GM21529 (cell line): ENCODE results near the gene COIL.

Experiments used
- ATAC-seq: cut with Tn5 transposase; IDR thresholded peaks from one replicate; pipeline ENCODE4 v1.9.1; 2021; ENCODE audit not compliant: unreplicated experiment

COIL gene

DNA sequence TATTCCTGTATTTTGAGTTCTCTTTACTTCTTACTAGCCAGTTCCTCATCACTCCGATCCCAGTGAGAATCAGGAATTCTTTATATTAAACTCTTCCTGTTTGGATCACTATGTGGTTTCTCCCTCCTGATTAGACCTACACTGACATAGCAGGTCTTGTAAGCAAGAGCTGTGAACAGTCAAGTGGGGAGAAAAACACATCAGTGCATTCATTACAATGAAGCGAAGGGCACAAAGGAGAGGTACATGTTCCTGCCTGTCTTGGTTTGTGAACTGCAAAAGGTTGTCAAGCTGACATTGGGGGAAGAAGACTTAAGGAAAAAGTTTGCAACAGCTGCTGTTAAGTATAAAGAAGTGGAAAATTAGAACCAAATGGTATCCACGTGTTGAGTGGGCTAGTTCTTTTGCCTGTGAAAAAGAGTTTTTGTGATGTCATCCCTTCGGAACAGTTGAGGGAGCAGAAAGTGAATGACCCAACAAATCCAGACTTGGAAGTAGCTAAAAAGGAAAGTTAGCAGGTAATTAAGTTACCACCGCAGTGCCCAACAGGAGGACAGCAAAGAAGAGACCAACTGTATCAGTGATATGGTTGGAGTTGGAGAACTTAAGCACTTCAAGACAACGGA lies 24.0 kb downstream of the COIL start:
- no peak for ATAC-seq

DNA sequence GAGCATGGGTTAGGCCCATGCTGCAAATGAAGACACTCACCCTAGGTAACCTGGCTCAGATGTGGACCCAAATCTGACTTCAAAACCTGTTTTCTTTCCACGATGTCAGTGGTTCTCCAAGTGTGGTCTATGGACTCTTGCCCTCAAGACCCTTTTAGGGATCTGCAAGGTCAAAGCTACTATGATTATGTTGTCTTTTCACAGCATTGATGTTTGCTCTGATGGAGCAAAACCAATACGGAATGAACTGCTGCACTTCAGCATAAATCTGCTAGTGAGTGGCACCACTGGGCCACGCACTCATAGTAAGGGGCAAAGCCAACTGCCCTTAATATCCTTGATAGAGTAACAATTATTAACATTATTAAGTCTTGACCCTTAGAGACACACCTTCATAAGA lies 25.4 kb downstream of the COIL start:
- ATAC-seq: no peak

- no peak for ATAC-seq
Observed at GRCh38 chr17:56934280-56934679, 26.6 kb downstream of the COIL start.

- no peak for ATAC-seq
Observed at GRCh38 chr17:56933868-56934267, 27.0 kb downstream of the COIL start.

DNA sequence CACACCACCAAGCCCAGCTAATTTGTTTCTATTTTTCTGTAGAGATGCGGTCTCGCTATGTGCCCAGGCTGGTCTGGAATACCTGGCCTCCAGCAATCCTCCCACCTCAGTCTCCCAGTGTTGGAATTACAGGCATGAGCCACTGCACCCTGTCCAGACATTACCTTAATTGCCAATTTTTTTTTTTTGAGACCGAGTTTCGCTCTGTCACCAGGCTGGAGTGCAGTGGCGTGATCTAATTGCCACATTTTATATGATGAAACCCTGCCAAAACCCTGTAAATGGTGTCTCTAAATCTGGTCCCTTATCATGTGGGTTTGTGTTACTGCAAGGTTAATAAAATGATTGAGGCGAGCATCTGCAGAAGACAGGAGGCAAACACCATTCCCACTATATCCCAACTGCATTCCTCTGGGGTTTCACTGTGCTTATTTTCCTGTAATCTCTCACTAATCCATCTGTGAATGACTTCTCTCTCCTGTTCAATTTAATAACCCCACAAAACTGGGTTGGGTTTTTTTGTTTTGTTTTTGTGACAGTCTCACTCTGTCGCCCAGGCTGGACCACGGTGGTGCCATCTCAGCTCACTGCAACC lies 27.6 kb downstream of the COIL start:
- ATAC-seq: no peak

GRCh38 chr17:56930739-56931337 lies 30.0 kb downstream of the COIL start:
- ATAC-seq: no peak

DNA sequence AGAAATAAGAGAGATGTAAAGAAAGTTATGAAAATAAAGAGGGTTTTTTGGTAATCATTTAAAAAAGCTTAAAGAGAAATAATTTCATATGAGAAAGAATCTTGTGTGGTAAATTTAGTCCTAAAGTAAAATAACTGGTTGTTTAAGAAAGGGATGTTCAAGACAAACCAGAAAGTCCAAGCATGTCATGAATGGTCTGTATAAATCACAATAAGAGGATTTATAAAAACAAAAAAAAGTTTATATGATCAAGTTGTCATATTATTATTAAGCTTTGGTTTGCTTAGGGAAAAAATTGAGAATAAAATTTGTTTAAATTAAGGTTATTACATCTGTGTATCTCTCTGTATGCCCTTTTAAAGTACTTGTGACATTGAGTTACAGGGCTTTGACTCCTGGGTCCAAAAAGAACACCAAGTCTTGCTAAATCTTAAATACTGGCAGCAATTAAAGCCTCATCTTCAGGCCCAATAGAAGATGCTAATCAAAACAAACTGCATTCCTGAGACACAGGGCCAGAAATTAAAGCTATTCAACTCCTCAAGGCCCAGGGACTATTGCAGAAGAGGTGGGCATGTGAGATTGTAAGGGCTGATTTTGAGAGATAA lies 31.4 kb downstream of the COIL start:
- ATAC-seq: no peak

- no peak for ATAC-seq
Observed at GRCh38 chr17:56928586-56928985, 32.3 kb downstream of the COIL start.

DNA sequence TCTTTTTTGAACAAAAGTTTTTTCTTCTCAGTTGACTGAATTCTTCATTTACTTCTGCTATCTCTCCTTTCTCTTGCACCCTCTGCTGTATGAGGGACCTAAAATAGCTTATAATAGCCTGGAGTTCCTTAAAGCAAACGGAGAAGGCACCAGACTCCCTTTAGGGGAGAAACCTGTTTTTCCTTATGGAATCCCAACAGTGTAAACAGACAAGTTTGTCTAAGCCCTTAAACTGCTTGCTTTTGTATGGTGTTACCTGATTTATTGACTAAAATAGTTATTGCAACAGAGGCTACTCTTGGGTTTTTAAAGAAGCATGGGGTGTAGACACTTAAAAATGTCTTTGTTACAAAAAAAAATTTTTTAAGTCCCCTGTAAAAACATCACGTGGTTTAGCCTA lies 34.1 kb downstream of the COIL start:
- no peak for ATAC-seq

GRCh38 chr17:56926270-56926669 lies 34.6 kb downstream of the COIL start:
- no peak for ATAC-seq

GRCh38 chr17:56925088-56925487 lies 35.8 kb downstream of the COIL start:
- ATAC-seq: no peak

GRCh38 chr17:56919717-56920116 lies 41.1 kb downstream of the COIL start:
- no peak for ATAC-seq

DNA sequence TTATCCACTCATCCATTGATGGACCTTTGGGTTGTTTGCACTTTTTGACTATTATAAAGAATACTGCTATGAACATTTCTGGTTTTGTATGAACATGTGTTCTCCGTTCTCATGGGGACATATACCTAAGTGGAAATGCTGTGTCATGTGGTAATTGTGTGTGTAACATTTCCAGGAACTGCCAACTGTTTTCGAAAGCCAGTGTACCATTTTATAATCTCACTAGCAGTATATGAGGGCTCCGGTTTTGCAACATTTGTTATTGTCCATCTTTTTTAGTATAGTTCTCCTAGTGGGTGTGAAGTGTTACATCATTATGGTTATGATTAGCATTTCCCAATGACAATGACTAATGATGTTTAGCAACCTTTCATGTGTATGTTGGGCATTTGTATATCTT lies 41.9 kb downstream of the COIL start:
- ATAC-seq: no peak

- ATAC-seq: no peak
Observed at GRCh38 chr17:56917559-56918296, 43.1 kb downstream of the COIL start.

DNA sequence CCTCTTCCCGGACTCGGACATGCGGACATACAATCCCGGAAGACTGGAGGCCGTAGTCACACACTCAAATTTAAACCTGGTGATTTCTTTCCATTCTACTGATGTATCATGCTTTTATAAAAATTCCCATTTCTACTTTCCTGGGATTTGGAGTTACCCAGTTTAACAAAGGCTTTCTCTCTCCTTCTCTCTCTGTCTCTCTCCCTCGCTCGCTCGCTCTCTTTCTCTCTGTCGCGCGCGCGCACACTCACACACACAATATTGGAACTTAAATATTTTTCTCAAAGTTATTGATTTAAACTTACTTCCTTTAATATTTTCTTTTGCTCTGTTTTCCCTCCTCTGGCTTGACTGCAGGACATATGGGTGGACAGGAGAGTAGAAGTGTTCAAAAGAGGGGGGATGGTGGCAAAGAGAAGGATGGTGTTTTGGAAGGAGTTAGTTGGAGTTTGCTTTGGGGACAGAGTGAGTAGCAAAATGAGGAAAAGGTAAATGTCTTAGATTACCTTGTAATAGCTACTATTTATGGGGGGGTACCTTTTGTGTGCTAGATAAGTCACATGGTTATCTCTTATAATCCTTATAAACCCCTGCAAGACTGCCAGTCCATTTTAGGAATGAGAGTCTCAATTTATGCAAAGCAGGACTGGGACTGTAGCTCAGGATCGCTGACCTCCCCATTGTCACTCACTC lies 46.1 kb downstream of the COIL start:
- ATAC-seq: no peak

GRCh38 chr17:56913867-56914580 lies 46.8 kb downstream of the COIL start, which contains the start of gene TRIM25:
Gene TRIM25, minus strand, starts transcription at chr17:56914049. Its CDS starts 61 bp downstream, at chr17:56913988.
- ATAC-seq: peak; percentile 65

GRCh38 chr17:56913353-56913866 lies 47.4 kb downstream of the COIL start:
- peak; percentile 34 for ATAC-seq

- no peak for ATAC-seq
Observed at GRCh38 chr17:56913000-56913311, 47.9 kb downstream of the COIL start.

GRCh38 chr17:56912105-56912999 lies 48.5 kb downstream of the COIL start:
- ATAC-seq: no peak
